Measurements from ENCODE around the gene APEH. TPM values are rescaled to one million over a fixed set of nuclear protein-coding genes. Genes with fewer than 3 reads are reported as not detected.

The APEH gene
- total and polyA plus RNA-seq, 4 donors: 65.1 to 94.1 (median 87.5) TPM

- TF ChIP-seq FOXA2 (IDR thresholded peaks at IDR 0.05) (no peak), YY1 (IDR thresholded peaks at IDR 0.05) (no peak)
Observed at GRCh38 chr3:49716169-49716568, 42.0 kb downstream of the APEH start (continued).

- TF ChIP-seq HNF4A (conservative IDR thresholded peaks at IDR 0.05) (no peak), ATF3 (IDR thresholded peaks at IDR 0.05) (no peak), SP1 (IDR thresholded peaks at IDR 0.05) (no peak), GABPA (IDR thresholded peaks at IDR 0.05 in 1 of 2, conservative IDR thresholded peaks at IDR 0.05 in 1 of 2) (no peak), NR2F2 (IDR thresholded peaks at IDR 0.05) (no peak), REST (IDR thresholded peaks at IDR 0.05) (no peak), JUND (IDR thresholded peaks at IDR 0.05) (no peak), MAX (IDR thresholded peaks at IDR 0.05) (no peak)
- H3K27ac ChIP-seq (ENCODE audit: low read depth in 1 of 2, low read length in 2 of 2): no peak overlapping the region
- no peak for DNase-seq (ENCODE audit: low spot score)
- peaks cover 2 to 14% (median 7%) of the 10 kb centered on the region in 4 donors for H3K4me1 ChIP-seq (ENCODE audit: control insufficient read depth in 4 of 4, insufficient read depth in 4 of 4, low read length in 3 of 4)
- no peaks in the 10 kb centered on the region for H3K9me3 ChIP-seq (ENCODE audit: control insufficient read depth in 4 of 4, low read length in 3 of 4)
- WGBS: 97% methylated on average over 16 of the region's 16 CpGs
- no peaks in the 10 kb centered on the region for H3K27me3 ChIP-seq (ENCODE audit: control insufficient read depth in 4 of 4, insufficient read depth in 4 of 4, low read length in 3 of 4)
- H3K4me3 ChIP-seq (ENCODE audit: low read depth in 1 of 3, low read length in 3 of 3): no peak overlapping the region
- H3K36me3 ChIP-seq (ENCODE audit: control insufficient read depth in 4 of 4, insufficient read depth in 3 of 4, low read depth in 1 of 4, low read length in 3 of 4): peaks cover 6 to 69% (median 21%) of the 10 kb centered on the region in 4 donors
- H3K9ac ChIP-seq (ENCODE audit: low read depth in 1 of 2, low read length in 2 of 2): no peak overlapping the region
Observed at GRCh38 chr3:49716691-49717210, 42.6 kb downstream of the APEH start.

- TF ChIP-seq EGR1 (IDR thresholded peaks at IDR 0.05; ENCODE audit: low read depth in 2 of 2) (no peak), RAD21 (IDR thresholded peaks at IDR 0.05) (no peak), NR2F2 (IDR thresholded peaks at IDR 0.05) (no peak)
- Histone ChIP-seq H3K9me3 (ENCODE audit: control insufficient read depth in 4 of 4, low read length in 3 of 4) (no peaks in the 10 kb centered on the region), H3K36me3 (ENCODE audit: control insufficient read depth in 4 of 4, insufficient read depth in 3 of 4, low read depth in 1 of 4, low read length in 3 of 4) (peaks cover 6 to 68% (median 23%) of the 10 kb centered on the region in 4 donors), H3K27ac (ENCODE audit: low read depth in 1 of 2, low read length in 2 of 2) (no peak overlapping the region), H3K4me1 (ENCODE audit: control insufficient read depth in 4 of 4, insufficient read depth in 4 of 4, low read length in 3 of 4) (peaks cover 4 to 18% (median 9%) of the 10 kb centered on the region in 4 donors), H3K27me3 (ENCODE audit: control insufficient read depth in 4 of 4, insufficient read depth in 4 of 4, low read length in 3 of 4) (no peaks in the 10 kb centered on the region), H3K4me3 (ENCODE audit: low read depth in 1 of 3, low read length in 3 of 3) (no peak overlapping the region), H3K9ac (ENCODE audit: low read depth in 1 of 2, low read length in 2 of 2) (no peak overlapping the region)
- no peak for DNase-seq (ENCODE audit: low spot score)
- 97% methylated on average over 14 of the region's 14 CpGs for WGBS
Observed at GRCh38 chr3:49717211-49717958, 43.2 kb downstream of the APEH start.

All from liver (tissue), 9 donors.